RWPE1 (cell line): ENCODE data around the gene FFAR4.

Source experiments
- CTCF ChIA-PET: fragments of 350-600 bp; sonication (Branson Sonifier 250); formaldehyde crosslinking; extraction: SDS; loops from one replicate; lab custom pipeline; 2021; lab: Yijun Ruan, JAX
- POLR2A ChIA-PET: fragments of 400-600 bp; formaldehyde crosslinking; extraction: SDS; loops from one replicate; lab custom pipeline; 2020; ENCODE audit warnings: antibody characterized with exemption; ENCODE audit not compliant: low non-redundant PET; lab: Yijun Ruan, JAX
- DNase-seq: peaks from one replicate; pipeline ENCODE4 v3.0.0; 2012; ENCODE audit warnings: low spot score
- H3K27ac ChIP-seq: fragments of 450-650 bp; 2 replicates; pipeline ENCODE4 v1.5.1; 2017
- TF ChIP-seq, protein P1 (sequence below): fragments of 450-650 bp; conservative IDR thresholded peaks from 2 replicates; pipeline ENCODE4 v1.5.1; 2017; ENCODE audit warnings: low read depth, mild to moderate bottlenecking

FFAR4 gene

DNA sequence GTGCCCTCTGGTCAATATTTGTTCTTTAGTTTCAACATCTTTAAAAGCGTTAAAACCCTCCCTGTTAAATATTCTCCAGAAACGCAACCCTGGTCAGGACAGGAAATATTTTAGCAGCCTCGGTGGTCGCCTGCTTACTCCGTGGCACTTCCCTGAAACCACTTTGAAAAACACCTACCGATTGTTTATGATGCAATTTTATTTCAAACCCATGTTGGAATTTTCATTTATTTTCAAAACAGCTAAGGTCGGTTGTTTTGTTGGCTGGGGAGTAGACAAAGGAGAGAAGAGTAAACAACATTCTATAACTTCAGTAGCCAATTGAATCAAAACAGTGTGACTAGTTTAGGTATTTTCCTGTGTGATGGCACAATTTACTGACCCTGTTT lies 35.3 kb downstream of the FFAR4 start:
- no peak for DNase-seq
- ChIA-PET POLR2A (no interaction called here), CTCF (no interaction called here)
- TF ChIP-seq, protein P1, sequence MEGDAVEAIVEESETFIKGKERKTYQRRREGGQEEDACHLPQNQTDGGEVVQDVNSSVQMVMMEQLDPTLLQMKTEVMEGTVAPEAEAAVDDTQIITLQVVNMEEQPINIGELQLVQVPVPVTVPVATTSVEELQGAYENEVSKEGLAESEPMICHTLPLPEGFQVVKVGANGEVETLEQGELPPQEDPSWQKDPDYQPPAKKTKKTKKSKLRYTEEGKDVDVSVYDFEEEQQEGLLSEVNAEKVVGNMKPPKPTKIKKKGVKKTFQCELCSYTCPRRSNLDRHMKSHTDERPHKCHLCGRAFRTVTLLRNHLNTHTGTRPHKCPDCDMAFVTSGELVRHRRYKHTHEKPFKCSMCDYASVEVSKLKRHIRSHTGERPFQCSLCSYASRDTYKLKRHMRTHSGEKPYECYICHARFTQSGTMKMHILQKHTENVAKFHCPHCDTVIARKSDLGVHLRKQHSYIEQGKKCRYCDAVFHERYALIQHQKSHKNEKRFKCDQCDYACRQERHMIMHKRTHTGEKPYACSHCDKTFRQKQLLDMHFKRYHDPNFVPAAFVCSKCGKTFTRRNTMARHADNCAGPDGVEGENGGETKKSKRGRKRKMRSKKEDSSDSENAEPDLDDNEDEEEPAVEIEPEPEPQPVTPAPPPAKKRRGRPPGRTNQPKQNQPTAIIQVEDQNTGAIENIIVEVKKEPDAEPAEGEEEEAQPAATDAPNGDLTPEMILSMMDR, result no peak
- H3K27ac ChIP-seq, result no peak overlapping the region

DNA sequence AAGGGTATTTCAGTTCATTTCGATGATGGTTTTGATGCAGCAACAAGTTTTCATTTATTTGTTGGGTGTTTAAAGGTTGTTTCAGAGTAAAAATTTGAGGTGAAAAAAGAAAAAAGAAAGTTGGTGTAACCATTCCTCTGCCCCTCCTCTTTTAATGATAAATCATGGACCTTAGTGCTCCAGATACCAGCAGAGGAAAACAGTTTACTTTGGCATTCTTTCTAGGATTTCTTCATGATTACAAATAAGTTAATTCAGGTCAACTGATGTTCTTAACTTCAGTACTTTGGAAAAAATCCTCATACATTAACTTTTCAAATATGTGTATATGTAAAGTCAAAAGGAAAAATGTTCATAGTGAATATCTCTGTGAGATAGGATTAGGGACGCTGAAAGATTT lies 36.6 kb downstream of the FFAR4 start:
- POLR2A ChIA-PET, result no interaction called here
- CTCF ChIA-PET, result no interaction called here
- TF ChIP-seq, protein P1, result no peak

GRCh38 chr10:93604146-93604545 lies 37.7 kb downstream of the FFAR4 start:
- TF ChIP-seq, protein P1, result no peak
- CTCF ChIA-PET, result interaction anchor here (0.8 to 1.0 kb wide), 3 partner anchors 13 to 49 kb away, joined by 3 to 4 read pairs (median 3); no protein-coding TSS in a partner anchor
- H3K27ac ChIP-seq, result no peak overlapping the region
- POLR2A ChIA-PET, result no interaction called here
- DNase-seq, result no peak

More for the DNA sequence above, 36.6 kb downstream of the FFAR4 start:
- no peak for DNase-seq
- H3K27ac ChIP-seq, result no peak overlapping the region

- TF ChIP-seq, protein P1, result no peak
- DNase-seq, result no peak
- ChIA-PET POLR2A (no interaction called here), CTCF (no interaction called here)
- no peak overlapping the region for H3K27ac ChIP-seq
Observed at GRCh38 chr10:93608421-93608820, 42.0 kb downstream of the FFAR4 start.

DNA sequence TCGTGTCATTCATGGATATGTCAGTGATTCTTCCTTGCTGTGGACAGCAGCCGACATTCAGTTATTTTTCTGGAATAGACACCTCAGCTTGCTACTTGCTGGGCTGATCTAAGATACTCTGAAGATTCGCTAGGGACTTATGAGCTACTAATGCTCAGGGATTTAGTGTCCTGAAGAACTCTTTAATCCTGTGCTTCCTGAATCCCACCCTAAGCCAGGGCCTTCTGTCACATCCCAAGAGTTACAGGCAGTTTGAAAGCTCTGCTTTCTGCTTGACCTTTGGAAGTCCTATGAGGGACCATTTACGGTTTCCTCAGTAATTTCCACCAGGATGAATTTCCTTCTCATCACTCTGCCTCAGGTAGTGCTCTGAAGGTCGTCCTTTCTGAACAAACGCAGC lies 45.8 kb downstream of the FFAR4 start, which contains the start of gene PDE6C:
TSS of gene PDE6C (plus strand) at position 227 of the 400 bp plus-strand sequence. CDS start 189 bp downstream, outside the sequence.
- TF ChIP-seq, protein P1, result no peak
- H3K27ac ChIP-seq, result no peak within 1 kb of the TSS
- DNase-seq, result no peak
- ChIA-PET POLR2A (no interaction called here), CTCF (no interaction called here)

GRCh38 chr10:93613126-93613525 lies 46.7 kb downstream of the FFAR4 start:
- no peak for DNase-seq
- TF ChIP-seq, protein P1, result no peak
- no peak overlapping the region for H3K27ac ChIP-seq
- POLR2A ChIA-PET, result no interaction called here
- CTCF ChIA-PET, result no interaction called here
